Activated naive CD8-positive, alpha-beta T cell treated with anti-CD3 and anti-CD28 coated beads for 36 hours (primary cell): ENCODE results near the gene DBN1. TPM values are rescaled to one million over a fixed set of nuclear protein-coding genes. Genes with fewer than 3 reads are reported as not detected.

Source experiments
- DNase-seq: peaks from one replicate; pipeline ENCODE4 v3.0.0; 2021
- H3K27ac Mint-ChIP-seq: one replicate; pipeline ENCODE4 v1.8.0; 2022; ENCODE audit warnings: mild to moderate bottlenecking, moderate library complexity, mixed read lengths
- H3K27me3 Mint-ChIP-seq: one replicate; pipeline ENCODE4 v1.8.0; 2022; ENCODE audit warnings: mild to moderate bottlenecking, mixed read lengths
- H3K36me3 Mint-ChIP-seq: one replicate; pipeline ENCODE4 v1.8.0; 2021; ENCODE audit warnings: mild to moderate bottlenecking, mixed read lengths
- H3K4me1 Mint-ChIP-seq: one replicate; pipeline ENCODE4 v1.8.0; 2021; ENCODE audit warnings: mixed read lengths
- H3K4me3 Mint-ChIP-seq: one replicate; pipeline ENCODE4 v1.8.0; 2022; ENCODE audit warnings: mild to moderate bottlenecking, moderate library complexity, mixed read lengths
- H3K9me3 Mint-ChIP-seq: one replicate; pipeline ENCODE4 v1.8.0; 2022; ENCODE audit warnings: mixed read lengths
- total RNA-seq, 2 experiments: library from RNA; stranded (reverse); gene quantifications; one replicate each; pipeline ENCODE4 v1.2.3, GENCODE V29; 2021

The DBN1 gene
- 100 to 1,000 TPM; 100 to 106 TPM for total RNA-seq

- DNase-seq = peak; percentile 59
- Mint-ChIP-seq H3K4me3 (peak within 1 kb of the TSS; percentile 85), H3K36me3 (peaks cover 12% of the 10 kb centered on the region), H3K27me3 (no peaks in the 10 kb centered on the region), H3K4me1 (peaks cover 56% of the 10 kb centered on the region), H3K27ac (peak within 1 kb of the TSS; percentile 89), H3K9me3 (no peaks in the 10 kb centered on the region)
These were observed at the start of gene DBN1 for GRCh38 chr5:177473443-177474001. TSS of gene DBN1 (minus strand) at chr5:177473634. CDS start at chr5:177473521, 113 bp downstream.

GRCh38 chr5:177520916-177521513 lies 47.6 kb upstream of the DBN1 start:
- Mint-ChIP-seq H3K4me3 (no peak overlapping the region), H3K27me3 (no peaks in the 10 kb centered on the region), H3K36me3 (peaks cover 12% of the 10 kb centered on the region), H3K9me3 (no peaks in the 10 kb centered on the region), H3K27ac (peak overlapping the region; percentile 73), H3K4me1 (peaks cover 28% of the 10 kb centered on the region)
- DNase-seq = no peak

- Mint-ChIP-seq H3K36me3 (peaks cover 20% of the 10 kb centered on the region), H3K27me3 (no peaks in the 10 kb centered on the region), H3K27ac (peak overlapping the region; percentile 73), H3K9me3 (no peaks in the 10 kb centered on the region), H3K4me1 (peaks cover 35% of the 10 kb centered on the region), H3K4me3 (no peak overlapping the region)
- DNase-seq = no peak
These were observed 46.8 kb upstream of the DBN1 start for GRCh38 chr5:177520271-177520670.

GRCh38 chr5:177519463-177520235 lies 46.2 kb upstream of the DBN1 start:
- H3K27ac Mint-ChIP-seq = peak overlapping the region; percentile 51

GRCh38 chr5:177516601-177517568 lies 43.5 kb upstream of the DBN1 start, which contains the start of gene DDX41:
TSS of gene DDX41 (minus strand) at chr5:177516961. CDS start at chr5:177516945, 16 bp downstream.
- H3K9me3 Mint-ChIP-seq = no peaks in the 10 kb centered on the region
- H3K27me3 Mint-ChIP-seq = no peaks in the 10 kb centered on the region
- DNase-seq = peak; percentile 97
- peaks cover 37% of the 10 kb centered on the region for H3K36me3 Mint-ChIP-seq
- H3K4me3 Mint-ChIP-seq = peak within 1 kb of the TSS; percentile 94
- H3K4me1 Mint-ChIP-seq = peaks cover 43% of the 10 kb centered on the region
- peak within 1 kb of the TSS; percentile 90 for H3K27ac Mint-ChIP-seq

More at GRCh38 chr5:177519463-177520235, 46.2 kb upstream of the DBN1 start:
- H3K27me3 Mint-ChIP-seq = no peaks in the 10 kb centered on the region
- DNase-seq = no peak
- peak overlapping the region; percentile 52 for H3K4me3 Mint-ChIP-seq
- peaks cover 38% of the 10 kb centered on the region for H3K4me1 Mint-ChIP-seq
- no peaks in the 10 kb centered on the region for H3K9me3 Mint-ChIP-seq
- H3K36me3 Mint-ChIP-seq = peaks cover 24% of the 10 kb centered on the region

GRCh38 chr5:177515580-177515979 lies 42.1 kb upstream of the DBN1 start:
- Mint-ChIP-seq H3K27me3 (no peaks in the 10 kb centered on the region), H3K4me1 (peaks cover 42% of the 10 kb centered on the region), H3K36me3 (peaks cover 45% of the 10 kb centered on the region), H3K27ac (peak overlapping the region; percentile 90), H3K4me3 (peak overlapping the region; percentile 94), H3K9me3 (no peaks in the 10 kb centered on the region)
- DNase-seq = no peak

GRCh38 chr5:177514541-177514940 lies 41.1 kb upstream of the DBN1 start:
- Mint-ChIP-seq H3K27ac (peak overlapping the region; percentile 45), H3K36me3 (peaks cover 47% of the 10 kb centered on the region), H3K27me3 (no peaks in the 10 kb centered on the region), H3K9me3 (no peaks in the 10 kb centered on the region), H3K4me3 (no peak overlapping the region), H3K4me1 (peaks cover 33% of the 10 kb centered on the region)
- no peak for DNase-seq

- no peak for DNase-seq
- Mint-ChIP-seq H3K4me3 (no peak overlapping the region), H3K36me3 (peaks cover 47% of the 10 kb centered on the region), H3K27ac (no peak overlapping the region), H3K9me3 (no peaks in the 10 kb centered on the region), H3K27me3 (no peaks in the 10 kb centered on the region), H3K4me1 (peaks cover 31% of the 10 kb centered on the region)
These were observed 40.1 kb upstream of the DBN1 start for GRCh38 chr5:177513500-177513899.

- H3K4me3 Mint-ChIP-seq = no peak overlapping the region
- H3K27ac Mint-ChIP-seq = no peak overlapping the region
- H3K9me3 Mint-ChIP-seq = no peaks in the 10 kb centered on the region
- H3K27me3 Mint-ChIP-seq = no peaks in the 10 kb centered on the region
- DNase-seq = no peak
- peaks cover 31% of the 10 kb centered on the region for H3K4me1 Mint-ChIP-seq
- peaks cover 48% of the 10 kb centered on the region for H3K36me3 Mint-ChIP-seq
These were observed 39.4 kb upstream of the DBN1 start for GRCh38 chr5:177512736-177513380.

GRCh38 chr5:177511796-177512675 lies 38.6 kb upstream of the DBN1 start:
- peaks cover 31% of the 10 kb centered on the region for H3K4me1 Mint-ChIP-seq
- H3K36me3 Mint-ChIP-seq = peaks cover 47% of the 10 kb centered on the region
- H3K27me3 Mint-ChIP-seq = no peaks in the 10 kb centered on the region
- no peak overlapping the region for H3K27ac Mint-ChIP-seq
- H3K9me3 Mint-ChIP-seq = no peaks in the 10 kb centered on the region
- no peak for DNase-seq
- H3K4me3 Mint-ChIP-seq = no peak overlapping the region

- H3K27me3 Mint-ChIP-seq = no peaks in the 10 kb centered on the region
- H3K4me1 Mint-ChIP-seq = peaks cover 31% of the 10 kb centered on the region
- H3K4me3 Mint-ChIP-seq = no peak overlapping the region
- peaks cover 41% of the 10 kb centered on the region for H3K36me3 Mint-ChIP-seq
- H3K9me3 Mint-ChIP-seq = no peaks in the 10 kb centered on the region
- DNase-seq = no peak
- no peak overlapping the region for H3K27ac Mint-ChIP-seq
These were observed 37.7 kb upstream of the DBN1 start for GRCh38 chr5:177511181-177511580.

- Mint-ChIP-seq H3K27ac (no peak overlapping the region), H3K27me3 (no peaks in the 10 kb centered on the region), H3K4me1 (peaks cover 25% of the 10 kb centered on the region), H3K9me3 (no peaks in the 10 kb centered on the region), H3K36me3 (peaks cover 35% of the 10 kb centered on the region), H3K4me3 (no peak overlapping the region)
- no peak for DNase-seq
These were observed 37.2 kb upstream of the DBN1 start for GRCh38 chr5:177510567-177511053.

GRCh38 chr5:177509991-177510566 lies 36.6 kb upstream of the DBN1 start:
- DNase-seq = no peak
- Mint-ChIP-seq H3K4me3 (no peak overlapping the region), H3K27ac (no peak overlapping the region), H3K36me3 (peaks cover 30% of the 10 kb centered on the region), H3K9me3 (no peaks in the 10 kb centered on the region), H3K27me3 (no peaks in the 10 kb centered on the region), H3K4me1 (peaks cover 20% of the 10 kb centered on the region)
